GM19238 (cell line): ENCODE measurements around the gene CRMP1.

Experiments
- DNase-seq: peaks from one replicate; pipeline ENCODE4 v3.0.0; 2011; ENCODE audit warnings: low spot score; ENCODE audit not compliant: insufficient read length

CRMP1 gene

DNA sequence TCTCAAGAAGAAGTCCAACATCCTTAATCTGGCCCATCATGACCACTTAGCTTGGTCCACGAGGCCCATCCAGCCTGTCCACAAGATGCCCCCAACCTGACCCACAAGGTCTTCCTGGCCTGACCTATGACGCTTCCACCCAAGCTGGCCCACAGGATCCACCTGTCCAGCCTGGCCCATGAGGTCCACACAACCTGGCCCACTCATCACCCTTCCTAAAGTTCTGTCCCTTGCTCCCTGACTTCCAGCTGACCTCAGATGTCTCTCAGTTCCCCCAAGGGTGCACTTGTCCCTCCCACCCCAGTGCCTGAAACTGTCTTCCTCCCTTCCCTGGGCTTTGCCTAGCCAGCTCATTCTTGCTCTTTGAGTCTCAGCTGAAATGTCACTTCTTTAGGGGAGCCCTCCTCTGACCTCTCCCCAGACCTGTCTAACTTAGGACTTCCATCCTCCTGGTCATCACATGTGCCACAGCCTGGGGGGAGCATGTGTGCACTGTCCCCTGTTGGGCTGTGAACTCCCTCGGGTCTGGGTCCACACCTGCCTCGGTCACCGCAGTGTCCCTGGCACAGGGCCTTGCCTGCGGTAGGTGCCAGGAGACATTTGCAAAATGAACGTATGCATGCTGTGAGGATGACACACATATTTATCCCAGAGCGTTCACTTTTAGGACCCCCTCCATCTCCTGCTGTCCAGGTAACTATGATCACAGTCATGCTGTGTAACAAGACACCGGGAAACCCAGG, 120.2 kb downstream of the CRMP1 start:
- DNase-seq: no peak
